ENCODE results near the gene TTLL9. TPM values are rescaled to one million over a fixed set of nuclear protein-coding genes. Genes with fewer than 3 reads are reported as not detected.

TTLL9 gene
- total RNA-seq, 3 donors from 2014 or later: 0.16 to 2.9 (median 0.98) TPM

DNA sequence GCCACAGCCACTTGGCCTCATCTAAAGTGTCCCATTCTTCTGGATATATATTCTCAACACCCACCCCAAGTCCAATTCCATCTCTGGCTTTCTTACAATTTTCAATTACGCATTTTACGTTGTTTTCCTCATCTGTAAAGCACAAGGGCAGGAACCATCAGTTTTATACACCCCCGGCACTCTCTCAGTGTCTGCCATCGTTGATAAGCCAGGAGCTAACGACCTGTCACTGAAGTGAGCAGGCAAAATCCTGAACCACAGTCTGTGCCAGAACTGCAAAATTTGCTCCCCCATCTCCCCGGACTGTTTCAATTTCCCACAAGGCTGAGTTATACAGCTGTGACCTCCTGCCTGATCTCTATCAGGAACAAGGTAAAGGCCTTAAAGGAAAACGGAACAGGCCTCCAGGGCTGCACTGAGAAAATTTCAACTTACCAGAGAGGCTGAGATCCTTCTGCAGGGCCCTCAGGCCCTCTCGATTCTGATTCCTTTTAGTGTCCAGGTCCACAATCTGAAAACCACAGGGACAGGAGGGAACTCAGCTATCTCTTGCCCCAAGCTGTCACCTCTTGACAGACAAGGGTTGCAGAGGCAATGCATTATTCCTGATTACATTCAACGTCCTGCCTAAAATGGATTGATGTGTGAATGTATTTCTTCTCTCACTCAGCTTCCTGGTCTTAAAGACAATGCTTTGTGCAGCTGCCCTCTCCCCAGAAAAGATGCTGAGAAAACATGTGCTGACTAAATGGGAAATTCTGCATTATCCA lies 79.6 kb downstream of the TTLL9 start:
- intact Hi-C loops (cut with DNase I; ENCODE audit: low total_unique reads): loop anchor here (10.0 kb wide), 2 partner anchors 95 to 125 kb away; no protein-coding TSS in a partner anchor
- no peak overlapping the region for H3K27ac ChIP-seq
- peak overlapping the region in 1 of 3 donors; percentile 94 for H3K4me3 ChIP-seq
- no peaks in the 10 kb centered on the region for H3K9me3 ChIP-seq
- TF ChIP-seq, protein P1, sequence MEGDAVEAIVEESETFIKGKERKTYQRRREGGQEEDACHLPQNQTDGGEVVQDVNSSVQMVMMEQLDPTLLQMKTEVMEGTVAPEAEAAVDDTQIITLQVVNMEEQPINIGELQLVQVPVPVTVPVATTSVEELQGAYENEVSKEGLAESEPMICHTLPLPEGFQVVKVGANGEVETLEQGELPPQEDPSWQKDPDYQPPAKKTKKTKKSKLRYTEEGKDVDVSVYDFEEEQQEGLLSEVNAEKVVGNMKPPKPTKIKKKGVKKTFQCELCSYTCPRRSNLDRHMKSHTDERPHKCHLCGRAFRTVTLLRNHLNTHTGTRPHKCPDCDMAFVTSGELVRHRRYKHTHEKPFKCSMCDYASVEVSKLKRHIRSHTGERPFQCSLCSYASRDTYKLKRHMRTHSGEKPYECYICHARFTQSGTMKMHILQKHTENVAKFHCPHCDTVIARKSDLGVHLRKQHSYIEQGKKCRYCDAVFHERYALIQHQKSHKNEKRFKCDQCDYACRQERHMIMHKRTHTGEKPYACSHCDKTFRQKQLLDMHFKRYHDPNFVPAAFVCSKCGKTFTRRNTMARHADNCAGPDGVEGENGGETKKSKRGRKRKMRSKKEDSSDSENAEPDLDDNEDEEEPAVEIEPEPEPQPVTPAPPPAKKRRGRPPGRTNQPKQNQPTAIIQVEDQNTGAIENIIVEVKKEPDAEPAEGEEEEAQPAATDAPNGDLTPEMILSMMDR (IDR thresholded peaks at IDR 0.05): no peak
- TF ChIP-seq POLR2A (IDR thresholded peaks at IDR 0.05): no peak
- TF ChIP-seq POLR2AphosphoS5 (IDR thresholded peaks at IDR 0.05): no peak
- no peak for DNase-seq (ENCODE audit: low spot score in 2 of 2)
- peaks cover 10% of the 10 kb centered on the region for H3K36me3 ChIP-seq
- peaks cover 0 to 4% of the 10 kb centered on the region in 2 donors for H3K27me3 ChIP-seq
- peaks cover 5 to 12% of the 10 kb centered on the region in 2 donors for H3K4me1 ChIP-seq

DNA sequence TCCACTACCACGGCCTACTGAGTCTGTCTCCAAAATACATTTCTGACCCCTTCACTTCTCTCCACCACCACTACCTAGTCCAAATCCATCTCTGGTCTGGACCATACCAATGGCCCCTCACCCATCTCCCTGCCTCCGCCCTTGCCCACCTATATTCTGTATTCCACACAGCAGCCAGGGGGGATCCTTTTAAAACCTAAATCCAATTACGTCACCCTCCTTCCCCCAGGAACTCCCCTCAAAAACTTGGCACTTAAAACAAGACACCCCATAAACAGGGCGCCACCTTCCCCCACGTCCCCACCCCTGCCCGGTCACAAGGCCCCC lies 80.7 kb downstream of the TTLL9 start:
- H3K4me3 ChIP-seq: peak overlapping the region; percentile 73 to 94 (median 86)
- H3K4me1 ChIP-seq: peaks cover 5 to 12% of the 10 kb centered on the region in 2 donors
- DNase-seq (ENCODE audit: low spot score in 2 of 2): no peak
- intact Hi-C loops (cut with DNase I; ENCODE audit: low total_unique reads): loop anchor here (10.0 kb wide), 2 partner anchors 96 to 126 kb away; no protein-coding TSS in a partner anchor
- peaks cover 10% of the 10 kb centered on the region for H3K36me3 ChIP-seq
- peak overlapping the region in 1 of 2 donors; percentile 82 for H3K27ac ChIP-seq
- H3K27me3 ChIP-seq: peaks cover 0 to 8% of the 10 kb centered on the region in 2 donors
- H3K9me3 ChIP-seq: no peaks in the 10 kb centered on the region
- TF ChIP-seq POLR2A (IDR thresholded peaks at IDR 0.05) (no peak), POLR2AphosphoS5 (IDR thresholded peaks at IDR 0.05) (no peak)
- TF ChIP-seq, protein P1 (IDR thresholded peaks at IDR 0.05): no peak

DNA sequence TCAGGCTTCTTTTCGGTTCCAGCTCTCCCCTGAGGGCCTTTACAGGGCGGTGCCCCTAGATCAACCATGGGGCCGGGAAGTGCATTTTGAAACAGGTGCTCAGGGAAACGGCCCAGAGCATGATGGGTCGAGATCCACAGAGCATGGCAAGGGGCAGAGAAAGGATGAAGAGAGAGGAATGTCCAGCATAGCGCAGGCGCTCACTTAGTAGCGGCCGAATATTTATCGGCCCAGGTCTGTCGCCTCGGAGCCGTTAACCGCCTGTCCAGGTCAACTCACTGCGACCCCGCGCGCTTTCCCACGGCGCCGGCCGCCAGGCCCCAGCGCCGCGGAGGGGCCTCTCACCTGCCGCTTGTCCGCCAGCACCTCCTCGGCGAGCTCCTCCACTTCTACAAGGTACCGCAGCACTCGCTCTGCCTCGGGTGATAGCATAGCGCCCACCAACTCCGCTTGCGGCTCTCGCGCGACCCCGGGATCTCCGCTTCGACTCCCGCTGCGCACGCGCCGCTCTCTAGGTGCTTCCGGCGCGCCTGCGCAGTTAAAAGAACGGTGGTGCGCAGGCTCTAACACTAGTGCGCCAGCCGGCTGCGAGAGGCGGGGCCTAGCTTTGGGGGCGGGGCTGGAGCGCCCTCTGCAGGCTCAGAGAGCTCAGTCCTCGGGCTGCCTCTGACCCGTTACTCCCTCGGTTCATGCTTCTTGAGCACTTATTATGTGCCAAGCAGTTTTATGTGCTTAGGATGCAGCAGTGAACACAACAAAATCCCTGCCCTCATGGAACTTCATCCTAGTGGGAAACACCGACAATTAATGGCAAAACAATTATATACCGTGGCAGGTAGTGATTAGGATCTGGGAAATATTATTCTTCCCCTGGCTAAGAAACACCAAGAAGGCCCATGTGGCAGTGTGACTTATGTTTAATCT lies 81.4 kb downstream of the TTLL9 start, which contains the start of gene PDRG1:
Gene PDRG1, minus strand, starts transcription at position 517 of the 924 bp plus-strand sequence. Its CDS starts 85 bp downstream, at position 432.
- intact Hi-C loops (cut with DNase I; ENCODE audit: low total_unique reads): loop anchor here (10.0 kb wide), 2 partner anchors 97 to 127 kb away; no protein-coding TSS in a partner anchor
- Histone ChIP-seq H3K4me3 (peak within 1 kb of the TSS; percentile 73 to 94 (median 86)), H3K27me3 (peaks cover 0 to 9% of the 10 kb centered on the region in 2 donors), H3K27ac (peak within 1 kb of the TSS; percentile 82 to 84), H3K36me3 (peaks cover 10% of the 10 kb centered on the region), H3K9me3 (no peaks in the 10 kb centered on the region), H3K4me1 (peaks cover 5 to 12% of the 10 kb centered on the region in 2 donors)
- DNase-seq (ENCODE audit: low spot score in 2 of 2): peak; percentile 89 to 96
- TF ChIP-seq, protein P1 (IDR thresholded peaks at IDR 0.05): peak; percentile 37 to 91 (median 80)
- TF ChIP-seq POLR2A (IDR thresholded peaks at IDR 0.05) (no peak), POLR2AphosphoS5 (IDR thresholded peaks at IDR 0.05) (peak; percentile 72 to 85 (median 81))

DNA sequence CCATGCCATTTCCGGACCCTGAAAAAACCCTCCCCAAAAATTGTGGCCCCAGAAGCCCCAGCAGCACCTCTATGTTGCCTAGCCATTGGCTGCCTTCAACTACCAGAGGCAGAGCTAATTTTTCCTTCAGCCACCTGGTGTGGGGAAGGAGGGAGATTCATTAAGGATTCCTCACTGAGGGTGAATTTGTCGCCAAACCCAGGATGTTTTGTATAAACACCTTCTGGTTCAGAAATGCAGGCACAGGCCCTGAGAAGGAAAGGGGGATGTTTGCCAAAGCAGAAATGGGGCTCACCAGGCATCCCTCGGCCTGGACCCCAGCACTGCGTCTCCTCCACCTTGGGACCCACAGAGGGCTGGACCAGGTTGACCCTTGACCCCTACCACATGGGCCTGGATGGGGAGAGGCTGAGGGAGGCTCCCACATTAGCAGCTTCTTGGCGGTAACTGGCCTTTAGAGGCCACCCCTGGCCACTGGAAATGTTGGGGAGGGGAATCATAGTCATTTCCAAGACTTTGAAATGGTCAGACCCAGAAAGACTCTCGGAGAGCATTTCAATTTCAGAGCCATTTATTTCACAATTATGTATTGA lies 83.2 kb downstream of the TTLL9 start:
- H3K4me3 ChIP-seq: no peak overlapping the region
- peaks cover 5 to 12% of the 10 kb centered on the region in 2 donors for H3K4me1 ChIP-seq
- H3K36me3 ChIP-seq: peaks cover 1% of the 10 kb centered on the region
- peaks cover 0 to 10% of the 10 kb centered on the region in 2 donors for H3K27me3 ChIP-seq
- DNase-seq (ENCODE audit: low spot score in 2 of 2): no peak
- H3K9me3 ChIP-seq: no peaks in the 10 kb centered on the region
- intact Hi-C loops (cut with DNase I; ENCODE audit: low total_unique reads): loop anchor here (10.0 kb wide), 2 partner anchors 99 to 129 kb away; no protein-coding TSS in a partner anchor
- TF ChIP-seq, protein P1 (IDR thresholded peaks at IDR 0.05): no peak
- TF ChIP-seq POLR2AphosphoS5 (IDR thresholded peaks at IDR 0.05) (no peak), POLR2A (IDR thresholded peaks at IDR 0.05) (no peak)
- H3K27ac ChIP-seq: no peak overlapping the region

Measured in breast epithelium (tissue), 4 donors.